GM12872 (cell line): ENCODE measurements around the gene C6orf120.

Experiments used
- TF ChIP-seq, protein P1 (sequence below): IDR thresholded peaks from 3 replicates; pipeline ENCODE4 v1.5.1; 2011; ENCODE audit warnings: low read depth, mild to moderate bottlenecking, low read length, moderate library complexity; ENCODE audit not compliant: insufficient read depth

C6orf120 gene

DNA sequence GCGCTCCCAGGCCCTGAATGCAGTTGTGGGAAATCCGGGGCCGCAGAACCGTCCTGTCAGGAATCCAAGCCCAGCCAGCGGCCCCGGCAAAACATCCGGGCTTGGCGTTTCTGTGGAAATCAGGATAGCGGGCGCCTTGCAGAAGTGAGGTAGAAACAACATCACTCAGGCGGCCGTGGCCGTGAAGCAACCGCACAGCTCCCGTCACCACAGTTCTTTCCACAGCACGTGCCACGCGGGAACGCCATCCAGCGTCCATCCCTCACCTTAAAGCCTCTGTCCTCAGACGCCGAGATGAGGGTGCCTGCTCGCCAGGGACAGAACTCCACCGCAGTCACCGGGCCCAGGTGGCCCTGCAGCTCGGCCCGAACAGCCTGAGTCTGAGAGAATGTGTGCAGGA is 34.2 kb upstream of the C6orf120 start:
- TF ChIP-seq, protein P1, sequence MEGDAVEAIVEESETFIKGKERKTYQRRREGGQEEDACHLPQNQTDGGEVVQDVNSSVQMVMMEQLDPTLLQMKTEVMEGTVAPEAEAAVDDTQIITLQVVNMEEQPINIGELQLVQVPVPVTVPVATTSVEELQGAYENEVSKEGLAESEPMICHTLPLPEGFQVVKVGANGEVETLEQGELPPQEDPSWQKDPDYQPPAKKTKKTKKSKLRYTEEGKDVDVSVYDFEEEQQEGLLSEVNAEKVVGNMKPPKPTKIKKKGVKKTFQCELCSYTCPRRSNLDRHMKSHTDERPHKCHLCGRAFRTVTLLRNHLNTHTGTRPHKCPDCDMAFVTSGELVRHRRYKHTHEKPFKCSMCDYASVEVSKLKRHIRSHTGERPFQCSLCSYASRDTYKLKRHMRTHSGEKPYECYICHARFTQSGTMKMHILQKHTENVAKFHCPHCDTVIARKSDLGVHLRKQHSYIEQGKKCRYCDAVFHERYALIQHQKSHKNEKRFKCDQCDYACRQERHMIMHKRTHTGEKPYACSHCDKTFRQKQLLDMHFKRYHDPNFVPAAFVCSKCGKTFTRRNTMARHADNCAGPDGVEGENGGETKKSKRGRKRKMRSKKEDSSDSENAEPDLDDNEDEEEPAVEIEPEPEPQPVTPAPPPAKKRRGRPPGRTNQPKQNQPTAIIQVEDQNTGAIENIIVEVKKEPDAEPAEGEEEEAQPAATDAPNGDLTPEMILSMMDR = no peak

DNA sequence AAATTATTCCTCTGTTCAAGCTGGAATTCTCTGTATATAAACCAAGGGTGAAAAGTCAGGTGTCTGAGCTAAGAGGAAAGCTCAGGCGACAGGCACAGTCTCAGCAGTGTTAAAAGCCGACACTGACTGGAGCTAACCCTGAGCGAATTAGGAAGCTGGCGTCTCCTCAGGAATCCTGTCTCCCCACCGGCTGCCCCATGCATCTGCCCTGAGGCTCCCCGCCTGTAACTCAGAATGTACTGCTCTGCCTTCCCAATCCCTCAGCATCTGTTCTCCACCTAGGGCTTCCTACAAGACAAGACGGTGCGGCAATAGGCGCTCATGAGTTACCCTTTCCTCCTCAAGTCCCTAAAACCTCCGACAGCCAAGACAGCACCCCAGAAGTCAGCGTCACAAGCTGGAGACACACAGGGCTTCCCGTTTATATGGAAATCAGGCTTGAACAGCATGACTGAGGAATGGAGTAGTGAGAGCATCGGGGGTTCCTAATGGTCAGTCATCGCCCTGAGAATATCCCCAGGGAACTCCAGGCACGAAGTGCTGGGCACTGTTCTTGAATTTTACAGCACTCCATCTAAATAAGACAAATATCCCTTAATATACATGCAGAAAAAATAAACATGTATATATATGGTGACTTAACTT is 33.6 kb upstream of the C6orf120 start:
- TF ChIP-seq, protein P1 = no peak

DNA sequence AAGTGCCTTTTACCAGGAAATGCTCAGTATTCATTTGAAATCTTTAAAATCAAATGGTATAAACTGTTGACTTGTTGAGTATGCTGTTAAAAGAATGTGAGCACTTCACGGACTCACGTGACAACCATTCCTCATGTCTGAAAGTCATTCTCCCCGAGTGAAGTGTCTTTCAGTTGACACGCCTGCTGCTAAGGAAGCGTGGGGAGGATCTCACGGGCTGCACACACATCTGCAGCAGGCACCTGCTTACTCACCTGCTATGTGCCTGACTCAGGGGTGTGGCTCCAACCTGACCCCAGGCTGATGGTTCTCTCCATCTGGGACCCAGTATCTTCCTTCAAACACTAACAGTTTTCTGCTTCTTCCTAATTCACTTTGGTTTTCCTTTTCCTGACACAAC is 32.8 kb upstream of the C6orf120 start:
- TF ChIP-seq, protein P1 = no peak

DNA sequence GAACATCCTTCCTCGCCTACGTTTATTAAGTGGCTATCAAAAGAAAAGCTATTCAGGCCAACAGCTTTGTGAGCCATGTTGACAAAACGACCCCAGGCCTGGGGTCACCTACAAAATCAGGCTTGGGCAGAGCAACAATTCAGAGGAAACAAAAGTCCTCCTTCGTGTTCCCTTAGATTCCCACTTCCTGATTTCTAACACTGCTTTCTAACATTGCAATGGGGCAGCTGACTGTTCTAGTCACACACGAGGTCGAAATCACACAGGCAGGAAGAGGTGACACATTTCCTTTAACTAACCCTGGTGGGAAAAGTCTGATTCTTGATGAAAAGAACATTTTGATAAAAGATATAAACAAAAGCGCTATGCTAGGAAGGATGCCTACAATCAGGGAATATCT is 32.0 kb upstream of the C6orf120 start:
- TF ChIP-seq, protein P1 = no peak

DNA sequence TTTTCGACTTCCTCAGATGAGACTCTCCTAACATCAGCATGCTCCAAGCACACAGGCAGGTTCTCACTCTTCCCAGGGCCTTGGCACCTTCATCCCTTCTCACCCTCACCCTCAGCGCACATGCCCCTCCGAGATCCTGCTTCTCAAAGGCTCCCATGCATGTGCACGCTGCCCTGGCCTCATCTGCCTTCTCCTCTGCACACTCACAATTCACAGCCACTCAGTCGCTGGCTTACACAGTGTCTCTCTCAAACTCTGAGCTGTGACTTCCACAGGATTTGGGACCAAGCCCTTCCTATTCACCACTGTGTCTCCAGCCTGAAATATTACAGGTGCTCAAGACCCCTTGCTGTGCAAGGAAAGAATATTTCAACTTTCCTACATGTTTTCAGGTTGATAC is 30.4 kb upstream of the C6orf120 start:
- TF ChIP-seq, protein P1 = no peak

DNA sequence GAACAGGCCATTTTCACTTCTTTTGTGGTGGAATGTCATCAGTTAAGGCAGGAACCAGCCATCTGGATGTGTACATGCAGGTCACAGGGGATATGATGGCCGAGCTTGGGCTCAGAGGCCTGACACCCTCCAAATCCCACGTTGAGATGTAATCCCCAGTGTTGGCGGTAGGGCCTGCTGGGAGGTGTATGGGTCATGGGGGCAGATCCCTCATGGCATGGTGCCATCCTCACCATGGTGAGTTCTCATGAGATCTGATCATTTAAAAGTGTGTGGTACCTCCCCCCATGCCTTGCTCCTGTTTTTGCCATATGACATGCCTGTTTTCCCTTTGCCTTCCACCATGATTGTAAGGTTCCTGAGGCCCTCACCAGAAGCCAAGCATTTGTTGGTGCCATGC is 26.9 kb upstream of the C6orf120 start:
- TF ChIP-seq, protein P1 = no peak

DNA sequence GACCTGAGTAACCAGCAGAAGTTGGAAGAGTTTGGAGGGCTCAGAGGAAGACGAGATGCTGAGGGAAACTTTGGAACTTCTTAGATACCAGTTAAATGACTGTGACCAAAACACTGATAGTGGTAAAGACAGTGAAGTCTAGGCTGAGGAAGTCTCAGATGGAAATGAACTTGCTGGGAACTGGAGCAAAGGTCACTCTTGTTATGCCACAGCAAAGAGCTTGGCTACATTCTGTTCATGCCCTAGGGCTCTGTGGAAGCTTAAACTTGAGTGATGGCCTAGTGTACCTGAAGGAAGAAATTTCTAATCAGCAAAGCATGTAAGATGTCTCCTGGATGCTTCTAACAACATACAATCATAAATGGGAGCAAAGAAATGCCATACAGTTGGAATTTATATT is 24.8 kb upstream of the C6orf120 start:
- TF ChIP-seq, protein P1 = no peak
